ENCODE measurements around the gene ASTN2.

DNA sequence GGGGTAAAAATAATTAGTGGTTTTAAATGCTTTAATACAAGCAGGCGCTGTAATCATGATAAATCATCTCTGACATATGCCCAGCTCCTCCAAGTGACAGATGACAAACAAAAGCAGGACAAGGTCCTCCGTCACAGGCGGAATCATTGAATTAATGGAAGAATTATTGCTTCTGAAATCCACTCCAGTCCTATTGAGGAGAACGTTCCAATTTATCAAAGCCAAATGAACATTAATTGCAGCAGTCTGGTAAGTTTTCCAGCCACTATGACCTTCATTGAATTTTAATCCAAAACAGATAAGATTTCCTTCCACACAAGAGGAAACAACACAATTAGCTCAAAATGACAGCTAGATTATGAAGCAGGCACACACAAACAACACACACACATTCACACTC is 136.8 kb downstream of the ASTN2 start:
- TF ChIP-seq POLR2A (IDR thresholded peaks at IDR 0.05; ENCODE audit: low read length) (no peak), GATA1 (IDR thresholded peaks at IDR 0.05; ENCODE audit: low read depth, low read length) (no peak)

All from erythroblast (primary cell).